Fibroblast of lung (primary cell): ENCODE data around the gene KMT2C.

Experiments used
- EZH2 ChIP-seq: IDR thresholded peaks from 2 replicates; pipeline ENCODE4 v1.5.1; 2012; ENCODE audit warnings: low read length, control low read depth, mild to moderate bottlenecking; ENCODE audit errors: missing control alignments
- TF ChIP-seq, protein P1 (sequence below), 2 donors: IDR thresholded peaks in 1 of 2; conservative IDR thresholded peaks in 1 of 2; 1 replicate in 1 of 2; 2 replicates in 1 of 2; pipeline ENCODE4 v1.5.1; 2011 to 2012; ENCODE audit warnings: low read length in 2 of 2, control low read depth in 1 of 2, inconsistent platforms in 1 of 2, low read depth in 1 of 2, mild to moderate bottlenecking in 1 of 2

DNA sequence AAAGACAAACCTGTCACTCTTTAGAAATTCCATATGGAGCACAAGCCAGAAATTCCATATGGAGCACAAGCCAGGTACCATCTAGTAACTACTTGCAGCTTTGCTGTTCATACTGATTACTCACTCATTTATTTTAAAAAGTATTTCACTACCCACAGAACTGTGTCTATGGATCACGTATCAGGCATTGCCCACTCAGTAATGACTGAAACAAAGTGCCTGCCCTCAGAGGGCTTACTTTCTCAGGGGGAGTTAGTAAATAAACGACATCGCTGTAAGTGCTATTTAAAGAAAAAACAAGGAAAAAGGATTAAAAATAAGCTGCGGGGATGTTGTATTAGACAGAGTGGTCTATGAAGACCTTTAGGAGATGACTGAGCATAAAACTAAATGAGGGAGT, 239.4 kb downstream of the KMT2C start:
- TF ChIP-seq, protein P1, sequence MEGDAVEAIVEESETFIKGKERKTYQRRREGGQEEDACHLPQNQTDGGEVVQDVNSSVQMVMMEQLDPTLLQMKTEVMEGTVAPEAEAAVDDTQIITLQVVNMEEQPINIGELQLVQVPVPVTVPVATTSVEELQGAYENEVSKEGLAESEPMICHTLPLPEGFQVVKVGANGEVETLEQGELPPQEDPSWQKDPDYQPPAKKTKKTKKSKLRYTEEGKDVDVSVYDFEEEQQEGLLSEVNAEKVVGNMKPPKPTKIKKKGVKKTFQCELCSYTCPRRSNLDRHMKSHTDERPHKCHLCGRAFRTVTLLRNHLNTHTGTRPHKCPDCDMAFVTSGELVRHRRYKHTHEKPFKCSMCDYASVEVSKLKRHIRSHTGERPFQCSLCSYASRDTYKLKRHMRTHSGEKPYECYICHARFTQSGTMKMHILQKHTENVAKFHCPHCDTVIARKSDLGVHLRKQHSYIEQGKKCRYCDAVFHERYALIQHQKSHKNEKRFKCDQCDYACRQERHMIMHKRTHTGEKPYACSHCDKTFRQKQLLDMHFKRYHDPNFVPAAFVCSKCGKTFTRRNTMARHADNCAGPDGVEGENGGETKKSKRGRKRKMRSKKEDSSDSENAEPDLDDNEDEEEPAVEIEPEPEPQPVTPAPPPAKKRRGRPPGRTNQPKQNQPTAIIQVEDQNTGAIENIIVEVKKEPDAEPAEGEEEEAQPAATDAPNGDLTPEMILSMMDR (conservative IDR thresholded peaks at IDR 0.05 in 1 of 2, IDR thresholded peaks at IDR 0.05 in 1 of 2; ENCODE audit: low read depth in 1 of 2, low read length in 2 of 2), result no peak
- TF ChIP-seq EZH2, result no peak
